ENCODE measurements around the gene SLC49A3. TPM values are rescaled to one million over a fixed set of nuclear protein-coding genes. Genes with fewer than 3 reads are reported as not detected.

SLC49A3 gene
- total and polyA plus RNA-seq, 10 of the 15 experiments (the other 5 are each of a cell fraction or from before 2014, with no cell fraction given), result 0.09 to 0.85 (median 0.18) TPM; not detected in 4

- no TSS peak for BruUV-seq (replicated peaks)
- 63% methylated on average over 22 of the region's 22 CpGs for WGBS (ENCODE audit: insufficient coverage, insufficient replicate concordance, low lambda C conversion rate, missing lambda C conversion rate)
- no peak overlapping the region for H3K9ac ChIP-seq (ENCODE audit: control insufficient read depth, insufficient read depth, low read length)
- ATAC-seq, result no peak
- H3K36me3 ChIP-seq (ENCODE audit: control insufficient read depth in 2 of 2, insufficient read depth in 2 of 2, low read length in 1 of 2), result no peaks in the 10 kb centered on the region
- peaks cover 3% of the 10 kb centered on the region for H3K79me2 ChIP-seq (ENCODE audit: control insufficient read depth, insufficient read depth, low read length)
- H3K4me2 ChIP-seq (ENCODE audit: control insufficient read depth, insufficient read depth), result no peak overlapping the region
- H2AFZ ChIP-seq (ENCODE audit: control insufficient read depth, low read depth, low read length), result no peak overlapping the region
- no peak for DNase-seq (ENCODE audit: low read depth, low spot score)
- no peaks in the 10 kb centered on the region for H4K20me1 ChIP-seq (ENCODE audit: control insufficient read depth, insufficient read depth)
- in situ Hi-C loops (cut with MboI), result no loop called here
- FAIRE-seq, result no peak
- H3K4me1 ChIP-seq (ENCODE audit: control insufficient read depth, insufficient read depth, low read length), result no peaks in the 10 kb centered on the region
- ChIA-PET RAD21 (ENCODE audit: unreplicated experiment) (no interaction called here), SMC1A (ENCODE audit: uncharacterized antibody, unreplicated experiment) (no interaction called here), POLR2A (no interaction called here), CTCF (interaction anchor here (0.5 kb wide), 1 partner anchor 1144 kb away, joined by 3 read pairs; no protein-coding TSS in a partner anchor)
- intact Hi-C loops (cut with micrococcal nuclease; ENCODE audit: unreplicated experiment), result no loop called here
- H3K9me3 ChIP-seq (replicated peaks; ENCODE audit: control insufficient read depth, insufficient read depth, low read length), result no peaks in the 10 kb centered on the region; the same call in 2 of the 3 replicates
- no peak overlapping the region for H3K27ac ChIP-seq (ENCODE audit: control insufficient read depth, insufficient read depth)
- no peaks in the 10 kb centered on the region for H3K27me3 ChIP-seq (replicated peaks in 1 of 2; ENCODE audit: control insufficient read depth in 2 of 2, insufficient read depth in 2 of 2, low read length in 1 of 2)
- no peak overlapping the region for H3K4me3 ChIP-seq
- TF ChIP-seq TARDBP (IDR thresholded peaks at IDR 0.05; ENCODE audit: borderline replicate concordance), result no peak
- TF ChIP-seq NRF1 (conservative IDR thresholded peaks at IDR 0.05; ENCODE audit: low read depth, low read length), result no peak
- no peak for TF ChIP-seq POU2F2 (IDR thresholded peaks at IDR 0.05; ENCODE audit: borderline replicate concordance, low read depth, low read length)
- TF ChIP-seq CBX3 (IDR thresholded peaks at IDR 0.05; ENCODE audit: borderline replicate concordance, low read depth), result no peak
- no peak for TF ChIP-seq NBN (IDR thresholded peaks at IDR 0.05)
- no peak for TF ChIP-seq YBX1 (IDR thresholded peaks at IDR 0.05)
- no peak for TF ChIP-seq ETV6 (conservative IDR thresholded peaks at IDR 0.05 in 1 of 2, IDR thresholded peaks at IDR 0.05 in 1 of 2; ENCODE audit: borderline replicate concordance in 1 of 2, low read depth in 1 of 2)
- no peak for TF ChIP-seq SMC3 (IDR thresholded peaks at IDR 0.05; ENCODE audit: borderline replicate concordance, low read length)
- no peak for TF ChIP-seq USF2 (IDR thresholded peaks at IDR 0.05; ENCODE audit: borderline replicate concordance, low read depth, low read length)
- no peak for TF ChIP-seq RAD51 (IDR thresholded peaks at IDR 0.05)
- no peak for TF ChIP-seq ZBTB11 (CRISPR knock-in tag; IDR thresholded peaks at IDR 0.05)
- TF ChIP-seq SPI1 (IDR thresholded peaks at IDR 0.05; ENCODE audit: borderline replicate concordance, insufficient read depth, low read depth, low read length), result no peak
- TF ChIP-seq ZNF687 (IDR thresholded peaks at IDR 0.05), result no peak
- TF ChIP-seq ATF2 (IDR thresholded peaks at IDR 0.05; ENCODE audit: low read length), result no peak
These were observed 23.1 kb downstream of the SLC49A3 start for GRCh38 chr4:665751-666435.

All from GM12878 (cell line).